Transverse colon (tissue), 4 donors: ENCODE data around the gene CNNM2. TPM values are rescaled to one million over a fixed set of nuclear protein-coding genes. Genes with fewer than 3 reads are reported as not detected.

Source experiments
- DNase-seq: peaks from one replicate; pipeline ENCODE4 v3.0.0-alpha.2; 2019
- H3K27ac ChIP-seq, 4 donors: fragments of 200-600 bp; sonication (generic); 2 replicates each; pipeline ENCODE4 v1.5.1; 2016 to 2018; ENCODE audit warnings: inconsistent platforms in 4 of 4
- H3K27me3 ChIP-seq: fragments of 200-600 bp; sonication (generic); 2 replicates; pipeline ENCODE4 v1.5.1; 2017; ENCODE audit warnings: inconsistent platforms
- H3K36me3 ChIP-seq, 4 donors: fragments of 200-600 bp; sonication (generic); 2 replicates each; pipeline ENCODE4 v1.5.1; 2017 to 2019; ENCODE audit warnings: inconsistent platforms in 4 of 4
- H3K4me1 ChIP-seq, 4 donors: fragments of 200-600 bp; sonication (generic); 2 replicates each; pipeline ENCODE4 v1.5.1; 2017 to 2020; ENCODE audit warnings: inconsistent platforms in 4 of 4
- H3K4me3 ChIP-seq, 4 donors: fragments of 200-600 bp; sonication (generic); 1 replicate in 1 of 4; 2 replicates in 3 of 4; pipeline versions ENCODE4 v1.5.1 to v1.6.1; 2017 to 2019; ENCODE audit warnings: inconsistent platforms in 4 of 4
- H3K9me3 ChIP-seq, 2 donors: fragments of 200-600 bp; sonication (generic); 2 replicates each; pipeline ENCODE4 v1.5.1; 2017 to 2019; ENCODE audit warnings: inconsistent platforms in 2 of 2
- CTCF ChIP-seq, 5 experiments: fragments of 200-600 bp in 3 of 5; fragments of 450-650 bp in 2 of 5; sonication (generic) in 3 of 5; IDR thresholded peaks; 1 replicate in 2 of 5; 2 replicates in 3 of 5; pipeline ENCODE4 v1.5.1; 2016 to 2017; ENCODE audit warnings: antibody characterized with exemption in 5 of 5, inconsistent platforms in 3 of 5, mild to moderate bottlenecking in 2 of 5, moderate library complexity in 1 of 5
- EP300 ChIP-seq: sonication (generic); formaldehyde crosslinking; IDR thresholded peaks from one replicate; pipeline ENCODE4 v1.6.1; 2017; ENCODE audit warnings: antibody characterized with exemption, low read depth
- POLR2A ChIP-seq: fragments of 450-650 bp; IDR thresholded peaks from one replicate; pipeline ENCODE4 v1.6.1; 2016; ENCODE audit warnings: antibody characterized with exemption, mild to moderate bottlenecking, moderate library complexity
- POLR2AphosphoS5 ChIP-seq, 3 donors: sonication (generic); formaldehyde crosslinking; IDR thresholded peaks; one replicate each; pipeline ENCODE4 v1.6.1; 2016; ENCODE audit warnings: antibody characterized with exemption in 3 of 3
- WGBS, 2 donors: methylation state at CpG; one replicate each; pipeline ENCODE4 v1.1.5; 2018; ENCODE audit warnings: low coverage in 1 of 2; 5-methylcytosine and 5-hydroxymethylcytosine counted together
- in situ Hi-C, 4 donors: fragments of 200-750 bp; cut with MboI; loops; one replicate each; pipeline versions ENCODE4 v1.15.0 to v1.15.1; 2017; ENCODE audit warnings: low sequenced_read_pairs in 3 of 4, low pct_ligation_motif_present in 1 of 4, low pct_unique_long_range_greater_than_20kb in 1 of 4
- intact Hi-C: fragments of 100-400 bp; cut with DNase I; formaldehyde crosslinking; loops from one replicate; pipeline ENCODE4 v1.15.1; 2023; ENCODE audit warnings: low total_unique reads
- total RNA-seq, 4 donors: library from RNA; depleted of rRNA; stranded (reverse); fragments of >200 nt; gene quantifications; one replicate each; pipeline ENCODE4 v1.1.0, GENCODE V29; 2016

CNNM2 gene
- total RNA-seq, 4 donors from 2014 or later: 48.0 to 144 (median 100) TPM

GRCh38 chr10:102984086-102984485, 66.0 kb downstream of the CNNM2 start:
- H3K27ac ChIP-seq: no peak overlapping the region
- no peaks in the 10 kb centered on the region for H3K27me3 ChIP-seq
- TF ChIP-seq POLR2AphosphoS5 (IDR thresholded peaks at IDR 0.05): no peak
- TF ChIP-seq EP300: no peak
- TF ChIP-seq CTCF (IDR thresholded peaks at IDR 0.05): no peak
- TF ChIP-seq POLR2A: no peak
- H3K4me3 ChIP-seq: no peak overlapping the region
- intact Hi-C loops (no loop called here), in situ Hi-C loops (no loop called here)
- H3K36me3 ChIP-seq: no peaks in the 10 kb centered on the region
- WGBS, 2 donors: 59% methylated on average over 1 of the region's 1 CpG; no CpG with 5 or more reads in 1 of the 2 donors
- no peaks in the 10 kb centered on the region for H3K9me3 ChIP-seq
- H3K4me1 ChIP-seq: peaks cover 0 to 44% (median 4%) of the 10 kb centered on the region in 4 donors
- no peak for DNase-seq

- 57 to 83% methylated on average over 1 of the region's 1 CpG for WGBS, 2 donors
Measured at GRCh38 chr10:102985811-102986210, 67.7 kb downstream of the CNNM2 start.

GRCh38 chr10:102988404-102989314, 70.6 kb downstream of the CNNM2 start:
- 50 to 67% methylated on average over 7 to 8 of the region's 8 CpGs for WGBS, 2 donors

More at GRCh38 chr10:102985811-102986210, 67.7 kb downstream of the CNNM2 start:
- Histone ChIP-seq H3K9me3 (no peaks in the 10 kb centered on the region), H3K27ac (no peak overlapping the region), H3K4me1 (peaks cover 0 to 45% (median 4%) of the 10 kb centered on the region in 4 donors), H3K36me3 (no peaks in the 10 kb centered on the region), H3K4me3 (no peak overlapping the region), H3K27me3 (no peaks in the 10 kb centered on the region)
- no peak for DNase-seq
- no peak for TF ChIP-seq POLR2AphosphoS5 (IDR thresholded peaks at IDR 0.05)
- in situ Hi-C loops (no loop called here), intact Hi-C loops (no loop called here)

GRCh38 chr10:102994531-102995295, 76.6 kb downstream of the CNNM2 start:
- H3K27ac ChIP-seq: no peak overlapping the region
- no peaks in the 10 kb centered on the region for H3K36me3 ChIP-seq
- in situ Hi-C loops (no loop called here), intact Hi-C loops (no loop called here)
- TF ChIP-seq POLR2A (no peak), EP300 (no peak), POLR2AphosphoS5 (IDR thresholded peaks at IDR 0.05) (no peak), CTCF (IDR thresholded peaks at IDR 0.05) (no peak)
- H3K4me3 ChIP-seq: no peak overlapping the region
- no peaks in the 10 kb centered on the region for H3K27me3 ChIP-seq
- H3K4me1 ChIP-seq: no peaks in the 10 kb centered on the region
- DNase-seq: no peak
- WGBS, 2 donors: 80 to 85% methylated on average over 3 to 5 of the region's 5 CpGs
- H3K9me3 ChIP-seq: no peaks in the 10 kb centered on the region

More at GRCh38 chr10:102988404-102989314, 70.6 kb downstream of the CNNM2 start:
- DNase-seq: no peak
- in situ Hi-C loops: no loop called here
- Histone ChIP-seq H3K36me3 (no peaks in the 10 kb centered on the region), H3K27me3 (no peaks in the 10 kb centered on the region), H3K27ac (no peak overlapping the region), H3K9me3 (no peaks in the 10 kb centered on the region), H3K4me1 (peaks cover 0 to 39% (median 4%) of the 10 kb centered on the region in 4 donors), H3K4me3 (no peak overlapping the region)
- intact Hi-C loops: no loop called here
- TF ChIP-seq CTCF (IDR thresholded peaks at IDR 0.05) (no peak), POLR2AphosphoS5 (IDR thresholded peaks at IDR 0.05) (no peak), POLR2A (no peak)
